GM20000 (cell line): Measurements from ENCODE around the gene FASTKD3.

Source experiments
- DNase-seq: peaks from one replicate; pipeline ENCODE4 v3.0.0; 2012; ENCODE audit warnings: low spot score
- TF ChIP-seq, protein P1 (sequence below): IDR thresholded peaks from 2 replicates; pipeline ENCODE4 v1.5.1; 2012; ENCODE audit warnings: mild to moderate bottlenecking, control low read depth; ENCODE audit errors: extremely low read depth, missing control alignments

FASTKD3 gene

GRCh38 chr5:7828269-7828668 is 40.6 kb downstream of the FASTKD3 start:
- no peak for DNase-seq
- TF ChIP-seq, protein P1, sequence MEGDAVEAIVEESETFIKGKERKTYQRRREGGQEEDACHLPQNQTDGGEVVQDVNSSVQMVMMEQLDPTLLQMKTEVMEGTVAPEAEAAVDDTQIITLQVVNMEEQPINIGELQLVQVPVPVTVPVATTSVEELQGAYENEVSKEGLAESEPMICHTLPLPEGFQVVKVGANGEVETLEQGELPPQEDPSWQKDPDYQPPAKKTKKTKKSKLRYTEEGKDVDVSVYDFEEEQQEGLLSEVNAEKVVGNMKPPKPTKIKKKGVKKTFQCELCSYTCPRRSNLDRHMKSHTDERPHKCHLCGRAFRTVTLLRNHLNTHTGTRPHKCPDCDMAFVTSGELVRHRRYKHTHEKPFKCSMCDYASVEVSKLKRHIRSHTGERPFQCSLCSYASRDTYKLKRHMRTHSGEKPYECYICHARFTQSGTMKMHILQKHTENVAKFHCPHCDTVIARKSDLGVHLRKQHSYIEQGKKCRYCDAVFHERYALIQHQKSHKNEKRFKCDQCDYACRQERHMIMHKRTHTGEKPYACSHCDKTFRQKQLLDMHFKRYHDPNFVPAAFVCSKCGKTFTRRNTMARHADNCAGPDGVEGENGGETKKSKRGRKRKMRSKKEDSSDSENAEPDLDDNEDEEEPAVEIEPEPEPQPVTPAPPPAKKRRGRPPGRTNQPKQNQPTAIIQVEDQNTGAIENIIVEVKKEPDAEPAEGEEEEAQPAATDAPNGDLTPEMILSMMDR, result no peak

DNA sequence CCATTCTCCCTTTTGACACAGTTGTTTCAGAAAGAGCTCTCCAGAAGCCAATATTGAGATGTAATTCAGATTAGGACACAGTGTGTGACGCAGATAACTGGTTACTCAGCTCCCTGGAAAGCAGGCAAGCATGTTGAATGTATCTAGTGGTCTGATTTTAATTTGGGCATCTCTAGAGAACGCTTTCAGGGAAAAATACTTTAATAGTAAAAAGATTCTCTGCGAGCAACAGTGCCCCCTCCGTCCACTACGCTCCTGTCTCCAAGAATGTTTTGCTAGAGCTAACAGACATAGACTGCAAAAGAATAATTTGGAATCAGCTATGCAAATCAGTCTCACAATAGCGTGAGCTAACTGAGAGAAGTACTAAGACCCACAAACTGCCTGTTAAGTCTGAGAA is 41.2 kb downstream of the FASTKD3 start:
- TF ChIP-seq, protein P1, result no peak

DNA sequence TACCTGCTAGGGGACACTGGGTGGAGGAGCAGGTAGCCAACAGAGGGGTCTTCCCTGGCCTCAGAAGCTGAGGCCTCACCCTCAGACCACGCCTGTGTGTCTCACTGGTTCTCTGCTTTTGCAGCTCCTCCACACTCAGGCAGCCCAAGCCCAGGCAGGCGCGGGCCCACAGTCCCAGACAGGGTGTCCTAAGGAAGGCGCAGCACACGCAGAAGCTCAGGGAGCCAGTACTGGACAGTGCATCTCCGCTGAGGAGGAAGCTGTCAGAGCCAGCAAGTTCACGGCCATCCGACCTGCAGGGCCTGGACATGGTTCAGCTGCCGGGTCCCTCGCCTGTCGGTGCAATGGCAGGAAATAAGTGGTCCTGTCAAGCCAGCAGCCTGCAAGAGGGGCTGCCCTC is 43.2 kb downstream of the FASTKD3 start:
- no peak for DNase-seq
- TF ChIP-seq, protein P1, result no peak

More for the DNA sequence above, 41.2 kb downstream of the FASTKD3 start:
- no peak for DNase-seq

GRCh38 chr5:7824995-7825394 is 43.8 kb downstream of the FASTKD3 start:
- TF ChIP-seq, protein P1, result no peak
- DNase-seq, result no peak

DNA sequence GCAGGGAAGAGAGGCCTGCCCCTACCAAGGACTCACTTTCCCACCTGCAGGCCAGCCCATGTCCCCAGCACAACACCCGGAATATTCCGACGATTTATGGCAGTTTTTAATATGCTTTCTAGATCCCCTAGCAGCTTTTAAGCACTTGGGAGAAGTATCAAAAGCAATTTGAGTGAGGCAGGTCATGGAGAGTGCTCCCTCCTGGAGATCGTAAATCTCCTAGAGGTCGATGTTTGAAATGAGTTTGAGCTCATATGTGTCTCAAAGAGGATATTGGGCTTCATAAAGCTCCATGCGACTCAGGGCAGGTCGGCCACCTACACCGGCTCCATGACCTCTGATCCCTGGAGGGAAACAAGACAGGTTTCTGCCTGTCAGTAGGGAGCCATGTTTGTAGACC is 45.2 kb downstream of the FASTKD3 start:
- DNase-seq, result no peak

GRCh38 chr5:7822449-7822848 is 46.4 kb downstream of the FASTKD3 start:
- no peak for DNase-seq
- TF ChIP-seq, protein P1, result no peak

More for the DNA sequence above, 45.2 kb downstream of the FASTKD3 start:
- TF ChIP-seq, protein P1, result no peak

DNA sequence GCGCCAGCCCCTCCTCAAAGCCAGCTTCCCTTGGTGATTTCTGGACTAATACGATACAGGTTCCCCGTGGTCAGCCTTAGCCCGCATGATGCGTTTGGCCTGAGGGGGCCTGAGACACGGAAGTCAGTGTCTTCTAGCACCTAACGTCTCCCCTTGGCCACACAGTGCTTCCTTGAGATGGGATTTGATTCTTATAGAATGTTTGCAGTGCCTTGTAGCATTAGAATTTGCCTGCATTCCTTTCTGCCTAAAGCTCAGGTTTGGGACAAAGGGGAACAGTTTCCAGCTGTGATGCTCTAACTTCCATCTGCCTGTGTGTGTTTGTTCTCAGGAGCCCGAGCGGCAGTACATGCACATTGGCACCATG is 52.3 kb downstream of the FASTKD3 start:
- TF ChIP-seq, protein P1, result no peak
- no peak for DNase-seq
